GF-D8 (cell line): ENCODE data around the gene NDUFV3.
"Not testable (repeated sequence)": the region's sequence is repeated elsewhere in the genome, so short reads cannot be mapped to it uniquely, and the experiment has no call there.

Experiments
- DNase-seq: peaks from one replicate; lab custom pipeline; 2025; lab: John Stamatoyannopoulos, UW

NDUFV3 gene

GRCh38 chr21:42892931-42893755, at the start of gene NDUFV3:
NDUFV3 (plus strand) TSS chr21:42893309; CDS start chr21:42893334, 25 bp downstream.
- DNase-seq, result peak; percentile 99

- DNase-seq, result no peak
These were observed 48.5 kb upstream of the NDUFV3 start for GRCh38 chr21:42844411-42845113.

GRCh38 chr21:42845296-42845965, 47.7 kb upstream of the NDUFV3 start:
- no peak for DNase-seq

GRCh38 chr21:42846221-42846620, 46.9 kb upstream of the NDUFV3 start:
- no peak for DNase-seq

DNA sequence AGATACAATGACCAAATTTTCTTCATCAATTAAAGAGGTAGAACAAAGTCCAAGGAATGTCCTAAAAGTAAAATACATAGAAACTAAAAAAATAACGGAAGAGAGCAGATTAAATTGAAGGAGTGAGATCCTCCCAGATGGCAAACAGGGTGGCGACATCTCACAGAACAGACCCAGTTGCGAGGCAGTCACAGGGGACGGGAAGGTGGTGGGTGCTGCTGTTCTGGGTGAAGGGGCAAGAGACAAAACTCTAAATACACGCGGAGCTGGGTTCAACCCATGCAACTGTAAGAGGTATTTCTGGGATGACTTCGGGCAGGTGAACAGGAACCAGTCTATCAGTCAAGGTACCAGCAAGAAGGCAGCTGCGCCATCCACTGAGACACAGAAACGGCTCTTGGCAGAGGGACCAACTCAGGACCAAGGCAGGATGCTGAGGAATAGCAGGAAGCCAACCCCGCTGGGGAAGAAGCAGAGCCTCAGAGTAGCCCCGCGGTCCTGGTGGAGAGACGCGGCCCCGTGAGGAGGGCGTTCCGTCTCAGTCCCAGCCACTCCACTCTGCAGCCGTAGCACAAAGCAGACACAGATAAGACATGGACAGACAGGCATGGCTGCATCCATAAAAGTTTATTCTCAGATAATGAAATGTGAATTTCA, 45.9 kb upstream of the NDUFV3 start:
- no peak for DNase-seq

GRCh38 chr21:42847726-42848125, 45.4 kb upstream of the NDUFV3 start:
- DNase-seq, result no peak

GRCh38 chr21:42848144-42848931, 44.8 kb upstream of the NDUFV3 start:
- DNase-seq, result not testable (repeated sequence)

GRCh38 chr21:42848932-42849758, 44.0 kb upstream of the NDUFV3 start:
- DNase-seq, result no peak

DNA sequence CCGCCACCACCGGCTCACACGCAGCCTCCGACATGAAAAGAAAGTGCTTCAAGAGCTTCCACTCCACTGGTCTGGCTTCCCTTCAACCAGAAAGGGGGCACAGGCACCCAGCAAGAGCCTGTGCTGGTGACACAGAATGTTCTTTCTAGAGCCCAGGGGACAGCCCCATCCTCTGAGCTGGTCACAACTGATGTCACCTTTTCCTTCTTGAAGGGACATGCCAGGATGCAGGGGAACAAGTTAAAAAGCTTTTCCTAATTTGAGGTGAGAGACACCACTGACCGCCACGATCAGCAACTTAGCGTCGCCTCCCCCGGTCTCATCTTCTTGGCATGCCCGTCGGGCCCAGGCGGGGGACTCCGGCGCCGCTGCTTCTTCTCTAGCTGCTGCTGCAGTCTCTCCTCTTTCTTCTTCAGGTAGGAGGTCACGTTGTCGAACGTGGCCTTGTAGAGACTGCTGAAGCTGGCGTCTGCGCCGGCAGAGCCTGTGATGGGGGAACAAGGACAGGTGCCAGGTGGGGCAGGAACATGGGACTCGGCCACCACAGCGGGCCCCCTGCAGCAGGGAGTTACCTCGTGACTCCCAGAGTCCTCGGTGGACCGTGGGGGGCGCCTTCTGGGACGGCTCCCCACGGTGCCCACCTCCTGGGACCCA, 43.2 kb upstream of the NDUFV3 start:
- DNase-seq, result no peak

DNA sequence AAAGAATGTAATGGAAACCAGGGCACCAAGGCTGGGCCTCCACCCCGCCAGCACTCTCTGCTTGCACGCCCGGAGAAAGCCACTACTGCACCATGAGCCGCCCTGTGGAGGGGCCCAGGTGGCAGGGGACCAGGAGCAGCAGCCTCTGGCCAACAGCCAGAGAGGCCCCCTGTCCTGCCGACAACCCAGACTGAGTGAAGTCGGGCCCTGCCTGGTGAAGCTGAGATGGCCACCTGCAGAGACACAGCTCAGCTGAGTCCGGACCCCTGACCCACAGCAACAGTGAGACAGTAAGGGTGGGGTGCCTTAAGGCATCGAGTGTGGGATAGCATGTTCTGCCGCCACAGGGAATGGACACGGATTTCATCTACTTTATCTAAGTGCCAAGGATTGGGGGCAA, 42.6 kb upstream of the NDUFV3 start:
- DNase-seq, result no peak

GRCh38 chr21:42850866-42851391, 42.2 kb upstream of the NDUFV3 start:
- no peak for DNase-seq

DNA sequence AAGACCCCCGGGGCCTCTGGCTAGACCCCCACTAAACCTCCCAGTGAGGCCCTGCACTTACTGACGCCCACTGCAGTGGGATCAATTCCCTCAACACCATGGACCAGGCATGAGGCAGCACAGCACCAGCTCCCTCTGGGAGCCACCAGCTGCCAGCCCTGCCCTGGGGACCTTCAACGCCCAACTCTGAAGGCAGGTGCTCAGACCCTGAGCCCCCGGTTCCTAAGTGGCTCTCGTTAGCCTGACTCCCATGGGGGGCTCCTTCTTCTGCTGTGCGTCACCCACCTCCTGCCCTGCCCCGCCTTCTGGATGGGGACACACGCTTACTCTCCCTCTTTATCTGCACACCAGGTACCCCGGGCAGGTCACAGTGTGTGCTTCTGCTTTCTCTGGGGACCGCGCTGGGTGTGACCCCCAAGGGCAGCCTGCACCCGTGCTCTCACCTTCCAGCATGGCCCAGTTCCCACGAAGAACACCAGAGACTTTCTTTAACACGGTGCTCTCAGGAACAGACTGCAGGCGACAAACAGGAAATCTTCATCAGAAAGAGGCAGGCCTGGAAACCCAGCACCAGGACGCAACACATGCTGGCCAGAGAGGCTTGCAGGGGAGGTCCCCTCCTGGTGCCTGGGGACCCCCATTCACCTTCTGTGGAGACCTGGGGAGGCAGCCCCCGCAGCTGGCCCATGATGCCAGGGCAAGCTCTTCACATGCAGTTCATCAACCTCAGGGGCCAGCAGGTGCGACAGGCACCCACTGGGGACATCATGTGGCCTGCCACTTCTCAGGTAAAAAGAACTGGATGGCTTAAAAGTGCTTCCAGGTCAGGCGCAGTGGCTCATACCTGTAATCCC, 41.1 kb upstream of the NDUFV3 start:
- DNase-seq, result no peak

GRCh38 chr21:42852925-42853570, 40.1 kb upstream of the NDUFV3 start:
- no peak for DNase-seq

DNA sequence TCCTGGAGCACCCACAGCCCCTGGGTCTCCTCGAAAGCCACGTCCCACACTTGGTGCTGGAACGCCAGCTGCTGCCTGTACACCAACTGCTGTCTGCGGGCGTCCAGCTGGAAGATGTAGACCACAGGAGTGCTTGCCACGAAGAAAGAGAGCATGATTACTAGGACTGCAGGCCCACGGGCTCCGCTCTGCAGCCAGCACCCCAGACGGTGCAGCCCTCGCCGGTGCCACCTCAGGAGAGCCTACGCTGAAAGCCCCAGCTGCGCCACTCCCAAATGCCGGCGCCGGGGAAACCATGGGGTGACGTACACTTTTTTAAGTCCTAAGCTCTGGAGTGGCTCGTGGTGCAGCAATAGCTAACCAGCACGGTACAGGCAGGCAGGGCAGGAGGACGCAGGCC, 39.5 kb upstream of the NDUFV3 start:
- no peak for DNase-seq

DNA sequence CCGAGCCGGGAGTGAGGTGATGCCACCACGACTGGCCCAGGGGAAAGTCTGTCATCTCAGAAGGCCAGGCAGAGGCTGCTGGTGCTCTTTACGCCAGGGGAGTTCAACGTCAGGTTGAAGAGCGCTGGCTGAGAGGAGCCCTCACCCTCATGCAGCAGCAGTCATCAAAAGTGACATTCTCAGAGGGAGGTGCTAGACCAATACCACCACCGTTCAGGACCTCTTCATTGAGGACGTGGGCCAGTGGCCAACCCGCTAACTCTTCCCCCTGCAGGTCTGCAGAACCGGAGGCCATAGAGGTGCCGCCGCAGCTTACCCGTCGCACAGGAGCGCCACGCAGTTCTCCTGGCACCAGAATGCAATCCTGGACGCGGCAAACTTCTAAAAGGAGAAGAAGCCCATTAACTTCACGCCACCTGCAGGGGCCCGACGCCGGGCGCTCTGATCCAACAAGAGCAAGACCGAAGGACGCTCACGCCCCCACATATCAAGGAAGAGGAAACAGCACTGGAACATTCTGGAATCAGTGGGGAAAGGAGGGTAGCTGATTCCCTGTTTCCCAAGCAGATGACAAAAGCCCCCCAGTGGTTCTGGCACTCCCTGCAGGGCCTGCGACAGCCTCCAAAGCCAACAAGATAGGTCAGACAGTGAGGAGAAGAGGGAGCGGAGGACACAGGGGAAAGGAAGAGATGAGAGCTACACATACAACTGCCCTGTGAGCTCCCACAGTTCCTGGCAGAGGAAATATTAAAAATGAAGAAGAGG, 38.7 kb upstream of the NDUFV3 start:
- DNase-seq, result no peak

DNA sequence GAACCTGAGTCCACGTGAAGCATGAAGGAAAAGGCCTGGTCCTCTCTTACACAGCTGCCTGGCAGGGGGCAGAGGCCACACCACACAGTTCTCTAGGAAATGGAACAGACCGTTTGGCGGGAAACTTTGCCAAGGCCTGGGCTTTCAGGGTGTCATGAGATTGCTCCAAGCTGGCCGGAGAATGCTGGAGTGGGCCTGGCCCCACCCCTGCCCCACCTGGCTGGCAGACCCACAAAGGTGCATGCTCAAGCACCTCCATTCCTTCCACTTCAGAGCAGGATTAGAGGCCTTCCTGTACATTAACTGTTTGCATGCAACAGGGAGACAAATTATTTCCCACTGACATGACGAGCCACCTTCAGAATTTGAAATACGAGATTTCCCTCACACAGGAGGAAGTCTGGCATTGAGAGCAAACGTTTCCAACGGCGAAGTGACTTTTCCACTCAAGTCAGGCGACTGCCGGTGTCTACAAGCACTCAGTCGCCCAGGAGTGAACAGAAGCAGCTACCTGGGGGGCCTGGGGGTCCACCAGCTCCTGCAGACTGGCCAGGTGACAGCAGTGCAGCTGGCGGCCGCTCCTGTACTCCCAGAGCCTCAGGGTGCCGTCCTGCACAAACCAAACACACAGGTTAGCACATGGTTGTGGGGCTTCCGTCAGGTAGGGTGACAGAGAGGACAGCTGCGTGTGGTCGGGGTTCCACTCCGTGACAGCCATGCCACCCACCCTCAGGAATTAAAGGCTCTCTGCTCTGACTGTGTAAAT, 37.8 kb upstream of the NDUFV3 start:
- DNase-seq, result no peak

- no peak for DNase-seq
These were observed 37.2 kb upstream of the NDUFV3 start for GRCh38 chr21:42855937-42856335.
